ENCODE measurements around the gene INO80B. TPM values are rescaled to one million over a fixed set of nuclear protein-coding genes. Genes with fewer than 3 reads are reported as not detected.
A peak's percentile ranks its signal among the peaks of the same experiment; 100 is the strongest.

The INO80B gene
- total RNA-seq, 1 experiment from 2014 or later = 14.2 TPM

GRCh38 chr2:74493546-74493945 is 38.7 kb downstream of the INO80B start:
- no peak overlapping the region for H3K27ac ChIP-seq
- no peaks in the 10 kb centered on the region for H3K27me3 ChIP-seq
- no peaks in the 10 kb centered on the region for H3K4me1 ChIP-seq
- DNase-seq = no peak
- H3K36me3 ChIP-seq = peaks cover 28% of the 10 kb centered on the region
- H3K9me3 ChIP-seq (replicated peaks) = no peaks in the 10 kb centered on the region
- no peak overlapping the region for H3K4me3 ChIP-seq

GRCh38 chr2:74495440-74495839 is 40.6 kb downstream of the INO80B start:
- Histone ChIP-seq H3K27ac (no peak overlapping the region), H3K36me3 (peaks cover 28% of the 10 kb centered on the region), H3K4me1 (no peaks in the 10 kb centered on the region), H3K27me3 (no peaks in the 10 kb centered on the region), H3K9me3 (replicated peaks) (no peaks in the 10 kb centered on the region), H3K4me3 (no peak overlapping the region)
- DNase-seq = no peak

- Histone ChIP-seq H3K9me3 (replicated peaks) (no peaks in the 10 kb centered on the region), H3K36me3 (peaks cover 12% of the 10 kb centered on the region), H3K4me1 (no peaks in the 10 kb centered on the region), H3K27ac (no peak overlapping the region), H3K27me3 (no peaks in the 10 kb centered on the region), H3K4me3 (no peak overlapping the region)
- DNase-seq = no peak
Measured at GRCh38 chr2:74496997-74497776, 42.3 kb downstream of the INO80B start.

GRCh38 chr2:74497777-74498499 is 43.1 kb downstream of the INO80B start:
- no peak overlapping the region for H3K27ac ChIP-seq
- DNase-seq = no peak
- no peaks in the 10 kb centered on the region for H3K4me1 ChIP-seq
- no peak overlapping the region for H3K4me3 ChIP-seq
- no peaks in the 10 kb centered on the region for H3K27me3 ChIP-seq
- no peaks in the 10 kb centered on the region for H3K9me3 ChIP-seq (replicated peaks)
- H3K36me3 ChIP-seq = peaks cover 10% of the 10 kb centered on the region

- Histone ChIP-seq H3K4me3 (no peak overlapping the region), H3K27me3 (no peaks in the 10 kb centered on the region), H3K9me3 (replicated peaks) (no peaks in the 10 kb centered on the region), H3K4me1 (no peaks in the 10 kb centered on the region), H3K27ac (no peak overlapping the region), H3K36me3 (peaks cover 8% of the 10 kb centered on the region)
- DNase-seq = no peak
Measured at GRCh38 chr2:74498500-74499266, 43.8 kb downstream of the INO80B start.

GRCh38 chr2:74499267-74499939 is 44.5 kb downstream of the INO80B start, which contains the start of gene LBX2:
Gene LBX2, minus strand, starts transcription at chr2:74499603. Its CDS starts 66 bp downstream, at chr2:74499537.
- H3K9me3 ChIP-seq (replicated peaks) = no peaks in the 10 kb centered on the region
- H3K4me1 ChIP-seq = no peaks in the 10 kb centered on the region
- no peak for DNase-seq
- H3K27ac ChIP-seq = no peak within 1 kb of the TSS
- no peak within 1 kb of the TSS for H3K4me3 ChIP-seq
- H3K27me3 ChIP-seq = no peaks in the 10 kb centered on the region
- peaks cover under 1% of the 10 kb centered on the region; the same call in 1 of the 2 replicates for H3K36me3 ChIP-seq

GRCh38 chr2:74499940-74500577 is 45.2 kb downstream of the INO80B start:
- Histone ChIP-seq H3K9me3 (replicated peaks) (no peaks in the 10 kb centered on the region), H3K36me3 (no peaks in the 10 kb centered on the region), H3K27me3 (no peaks in the 10 kb centered on the region), H3K4me1 (no peaks in the 10 kb centered on the region), H3K4me3 (no peak overlapping the region), H3K27ac (no peak overlapping the region)
- DNase-seq = no peak

GRCh38 chr2:74500578-74500946 is 45.7 kb downstream of the INO80B start:
- H3K4me1 ChIP-seq = no peaks in the 10 kb centered on the region
- no peaks in the 10 kb centered on the region for H3K27me3 ChIP-seq
- no peak for DNase-seq
- H3K4me3 ChIP-seq = no peak overlapping the region
- no peaks in the 10 kb centered on the region for H3K9me3 ChIP-seq (replicated peaks)
- H3K36me3 ChIP-seq = no peaks in the 10 kb centered on the region
- no peak overlapping the region for H3K27ac ChIP-seq

GRCh38 chr2:74501335-74502071 is 46.6 kb downstream of the INO80B start:
- H3K9me3 ChIP-seq (replicated peaks) = no peaks in the 10 kb centered on the region
- H3K36me3 ChIP-seq = no peaks in the 10 kb centered on the region
- no peak overlapping the region for H3K4me3 ChIP-seq
- no peak for DNase-seq
- no peaks in the 10 kb centered on the region for H3K27me3 ChIP-seq
- no peak overlapping the region for H3K27ac ChIP-seq
- no peaks in the 10 kb centered on the region for H3K4me1 ChIP-seq

GRCh38 chr2:74502147-74502719 is 47.3 kb downstream of the INO80B start:
- no peaks in the 10 kb centered on the region for H3K36me3 ChIP-seq
- DNase-seq = no peak
- H3K9me3 ChIP-seq (replicated peaks) = no peaks in the 10 kb centered on the region
- H3K27me3 ChIP-seq = no peaks in the 10 kb centered on the region
- H3K4me3 ChIP-seq = peak overlapping the region; percentile 64
- peak overlapping the region; percentile 78 for H3K27ac ChIP-seq
- no peaks in the 10 kb centered on the region for H3K4me1 ChIP-seq

- Histone ChIP-seq H3K27me3 (no peaks in the 10 kb centered on the region), H3K4me1 (no peaks in the 10 kb centered on the region), H3K27ac (peak overlapping the region; percentile 78), H3K4me3 (peak overlapping the region; percentile 64), H3K9me3 (replicated peaks) (no peaks in the 10 kb centered on the region), H3K36me3 (no peaks in the 10 kb centered on the region)
- DNase-seq = peak; percentile 84 to 87
Measured at GRCh38 chr2:74502720-74503505, 48.0 kb downstream of the INO80B start.

GRCh38 chr2:74503506-74504475 is 48.9 kb downstream of the INO80B start:
- Histone ChIP-seq H3K36me3 (no peaks in the 10 kb centered on the region), H3K4me3 (peak overlapping the region; percentile 64), H3K27ac (peak overlapping the region; percentile 78), H3K9me3 (replicated peaks) (no peaks in the 10 kb centered on the region), H3K27me3 (no peaks in the 10 kb centered on the region), H3K4me1 (peaks cover 8% of the 10 kb centered on the region; the same call in 1 of the 2 replicates)
- DNase-seq = no peak
